HuH-7.5 (cell line): ENCODE measurements around the gene ABI3BP.

Source experiments
- DNase-seq: peaks from one replicate; pipeline ENCODE4 v3.0.0; 2011; ENCODE audit warnings: low spot score

ABI3BP gene

DNA sequence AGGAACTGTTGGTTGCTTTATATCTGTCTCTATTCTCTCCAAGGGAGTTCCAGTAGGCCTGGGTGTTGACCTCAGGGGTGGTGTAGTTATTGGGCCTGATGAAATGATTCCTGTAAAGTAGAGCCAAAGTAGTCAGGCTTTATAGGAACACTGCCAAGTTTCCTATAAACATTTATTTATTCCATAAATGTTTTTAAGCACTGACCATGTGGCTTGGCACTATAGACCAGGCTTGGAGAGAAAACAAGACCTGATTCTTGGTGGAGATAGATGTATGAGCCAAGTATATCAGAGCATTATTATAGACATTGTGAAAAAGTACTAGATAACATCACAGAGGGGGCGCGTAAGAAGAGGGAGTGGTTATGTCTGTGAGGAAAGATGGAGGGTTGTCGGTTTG is 218.0 kb downstream of the ABI3BP start:
- no peak for DNase-seq

DNA sequence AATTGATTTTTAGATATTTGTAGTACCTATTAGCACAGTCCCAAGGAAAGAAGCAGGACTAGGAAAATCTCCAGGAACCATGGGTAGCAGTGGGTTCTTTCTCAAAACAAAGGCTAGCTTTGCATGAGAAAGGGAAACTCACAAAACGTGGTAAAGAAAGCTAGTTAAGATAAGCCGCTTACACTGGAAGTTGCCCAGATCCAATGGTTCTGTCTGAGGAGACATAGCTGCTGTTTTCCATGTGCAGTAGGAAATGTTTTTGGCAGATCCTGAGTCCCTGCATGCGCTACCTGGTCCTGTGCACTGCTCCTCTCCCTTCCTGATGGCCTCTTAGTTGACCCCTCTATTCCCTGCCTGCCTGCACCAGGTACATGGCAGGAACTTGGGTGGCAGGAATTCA is 223.5 kb downstream of the ABI3BP start:
- no peak for DNase-seq

DNA sequence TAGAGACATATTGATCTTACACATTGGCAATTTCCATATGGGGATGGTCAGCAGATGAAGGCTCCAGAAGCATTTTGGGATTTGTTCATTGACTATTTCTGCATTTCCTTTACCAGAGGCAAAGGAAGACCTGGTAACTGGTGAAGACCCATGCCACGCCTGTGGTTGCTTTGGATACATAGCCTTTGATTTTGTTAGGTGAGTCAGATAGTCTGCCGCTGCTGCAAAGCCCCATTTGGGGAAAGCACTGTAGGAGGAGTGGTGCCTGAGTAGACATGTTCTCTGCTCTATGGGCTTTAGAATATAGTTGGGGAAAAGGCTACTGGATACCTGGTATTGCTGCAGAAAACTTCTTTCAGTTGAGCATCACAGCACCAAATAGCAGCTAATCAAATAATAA is 227.2 kb downstream of the ABI3BP start:
- DNase-seq, result no peak

DNA sequence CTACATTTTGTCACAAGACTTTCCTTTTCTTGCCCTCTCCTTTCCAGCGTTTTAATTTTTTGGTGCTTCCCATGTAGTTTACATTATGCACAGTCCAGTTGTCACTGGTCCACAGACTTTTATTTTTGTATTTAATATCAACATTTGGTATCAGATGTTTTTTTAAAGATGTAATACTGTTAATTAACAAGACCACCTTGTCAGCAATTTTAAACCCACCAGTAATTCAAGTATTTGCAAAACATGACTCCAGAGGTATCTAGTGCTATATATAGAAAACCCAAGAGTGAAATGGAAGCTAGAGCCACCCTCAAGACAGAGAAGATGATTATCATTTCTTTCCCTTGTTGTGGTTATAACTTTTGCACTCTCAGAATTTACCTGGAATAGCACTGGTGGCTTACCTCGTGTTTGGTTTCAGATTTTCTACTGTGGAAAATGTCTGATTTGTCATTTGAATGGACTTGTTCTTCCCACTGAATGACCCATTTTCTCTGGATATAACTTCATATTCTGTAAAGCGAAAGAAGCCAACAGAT is 227.7 kb downstream of the ABI3BP start:
- no peak for DNase-seq

DNA sequence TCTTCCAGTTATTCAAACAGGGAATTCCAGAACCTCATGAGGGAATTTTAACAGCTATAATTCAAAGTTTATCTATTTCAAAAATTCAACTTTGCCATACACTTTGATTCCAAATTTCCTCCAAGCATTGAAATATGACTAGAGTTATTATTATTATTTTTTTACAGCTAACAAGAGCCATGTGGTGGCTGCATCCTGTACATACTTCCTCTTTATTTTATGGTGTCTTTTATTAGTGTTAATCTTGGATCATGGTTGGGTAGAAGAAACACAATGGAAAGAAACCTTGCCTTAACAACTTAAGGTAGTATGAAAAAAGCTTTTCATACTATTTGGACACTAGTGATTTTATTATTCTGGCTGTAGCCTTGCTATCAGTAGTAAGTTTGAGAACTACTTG is 231.3 kb downstream of the ABI3BP start:
- DNase-seq, result no peak

DNA sequence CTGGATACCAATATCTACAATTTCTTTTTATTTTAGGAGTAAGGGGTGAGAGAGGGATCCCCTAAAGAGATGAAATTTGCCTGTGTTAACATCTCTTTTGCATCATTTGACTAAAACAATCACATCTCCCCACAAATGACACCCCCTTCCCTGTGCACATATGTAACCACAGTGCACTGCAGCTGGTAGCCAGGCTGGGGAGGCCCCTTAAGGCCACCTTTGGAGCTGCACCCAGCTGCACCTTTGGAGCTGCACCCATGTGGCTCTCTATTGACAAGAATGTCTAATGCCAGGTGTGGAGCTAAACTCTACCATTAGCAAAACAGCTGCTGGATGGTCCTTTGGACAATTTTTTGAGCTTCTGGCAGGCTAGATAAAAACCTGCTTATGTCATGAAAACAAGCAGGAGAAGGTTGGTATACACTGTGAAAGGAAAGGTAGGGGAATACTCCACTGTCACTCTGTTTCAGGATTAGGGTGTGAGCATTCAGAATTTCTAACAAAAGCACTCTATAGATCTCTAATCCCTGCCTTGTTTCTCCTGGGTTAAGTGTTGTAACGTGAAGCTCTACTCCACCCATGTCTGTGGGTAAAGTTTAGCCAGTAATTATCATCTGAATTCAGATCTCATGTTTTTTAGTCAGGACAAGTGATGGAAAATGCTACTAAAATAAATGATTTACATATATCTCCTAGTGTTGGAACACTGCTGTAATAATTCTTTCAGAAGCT is 231.8 kb downstream of the ABI3BP start:
- peak; percentile 12 for DNase-seq

DNA sequence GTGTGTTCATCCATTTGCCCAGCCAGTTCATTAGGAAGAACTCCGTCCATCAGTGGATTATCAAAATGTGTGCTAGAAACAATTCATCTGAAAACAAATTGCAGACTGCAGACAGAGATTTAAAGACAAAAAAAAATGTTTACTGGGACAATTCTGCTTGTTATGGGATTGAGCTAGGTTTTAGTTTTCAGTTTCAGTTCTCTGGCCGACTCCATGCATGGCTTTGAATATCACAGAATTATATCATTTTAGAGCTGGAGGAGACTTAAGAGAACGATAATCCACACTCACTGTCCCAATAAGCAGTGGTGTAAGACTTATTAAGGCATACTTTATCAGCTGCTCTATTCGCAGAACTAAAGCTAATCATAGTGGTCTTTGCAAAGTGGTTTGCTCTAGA is 232.8 kb downstream of the ABI3BP start:
- no peak for DNase-seq

DNA sequence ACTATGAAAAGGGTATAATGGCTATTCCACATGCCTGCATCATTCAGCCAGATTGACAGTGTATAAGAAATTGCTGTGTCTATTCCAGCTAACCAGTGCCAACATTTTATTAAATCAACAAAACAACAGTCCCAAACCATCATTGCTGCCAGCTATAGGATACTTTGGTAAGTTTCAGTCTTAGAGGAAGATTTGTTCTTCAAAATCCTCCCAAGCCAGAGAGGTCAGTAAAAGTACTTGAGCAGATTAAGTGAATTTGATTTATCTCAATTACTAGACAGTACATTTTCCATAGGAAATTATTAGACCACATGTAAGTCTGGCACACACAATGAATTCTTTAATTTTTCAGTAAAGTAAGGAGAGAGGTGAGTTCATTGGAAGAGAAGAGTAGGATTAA is 233.3 kb downstream of the ABI3BP start:
- no peak for DNase-seq

DNA sequence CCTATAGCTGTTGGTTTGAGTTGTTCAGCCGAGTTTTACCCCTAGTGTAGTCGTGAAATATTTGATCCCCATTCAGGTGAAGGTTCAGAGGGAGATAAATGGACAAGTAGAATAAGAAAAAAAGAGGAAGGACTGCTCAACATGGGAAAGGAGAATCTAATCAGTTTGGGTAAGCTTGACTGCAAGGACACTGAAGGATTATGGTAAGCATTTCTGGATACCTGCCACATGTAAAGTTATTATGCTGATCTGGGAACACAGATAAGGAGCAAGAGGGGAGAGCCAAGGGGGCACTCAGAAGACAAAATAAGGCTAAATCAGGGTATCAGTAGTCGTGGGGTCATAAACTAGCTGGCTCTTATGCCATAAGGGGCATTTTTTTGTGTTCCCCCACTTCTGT is 234.1 kb downstream of the ABI3BP start:
- no peak for DNase-seq

DNA sequence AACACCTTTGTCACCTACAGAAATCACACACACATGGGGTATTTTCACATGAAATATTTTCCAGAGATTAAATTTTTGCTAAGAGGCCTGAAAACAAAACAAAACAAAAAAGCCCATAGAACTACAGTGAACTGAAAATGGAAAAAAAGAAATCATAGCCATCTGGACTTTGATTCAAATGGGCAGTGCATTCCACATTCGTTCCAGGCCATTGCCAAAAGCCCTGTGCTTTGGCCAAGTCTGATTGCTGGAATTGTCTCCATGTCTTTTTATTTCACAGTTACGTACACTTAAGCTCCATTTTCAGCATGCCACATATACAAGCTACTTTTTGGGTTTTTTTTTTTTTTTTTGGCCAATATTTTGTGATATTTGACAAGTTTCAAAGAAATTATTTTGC is 236.8 kb downstream of the ABI3BP start:
- no peak for DNase-seq

DNA sequence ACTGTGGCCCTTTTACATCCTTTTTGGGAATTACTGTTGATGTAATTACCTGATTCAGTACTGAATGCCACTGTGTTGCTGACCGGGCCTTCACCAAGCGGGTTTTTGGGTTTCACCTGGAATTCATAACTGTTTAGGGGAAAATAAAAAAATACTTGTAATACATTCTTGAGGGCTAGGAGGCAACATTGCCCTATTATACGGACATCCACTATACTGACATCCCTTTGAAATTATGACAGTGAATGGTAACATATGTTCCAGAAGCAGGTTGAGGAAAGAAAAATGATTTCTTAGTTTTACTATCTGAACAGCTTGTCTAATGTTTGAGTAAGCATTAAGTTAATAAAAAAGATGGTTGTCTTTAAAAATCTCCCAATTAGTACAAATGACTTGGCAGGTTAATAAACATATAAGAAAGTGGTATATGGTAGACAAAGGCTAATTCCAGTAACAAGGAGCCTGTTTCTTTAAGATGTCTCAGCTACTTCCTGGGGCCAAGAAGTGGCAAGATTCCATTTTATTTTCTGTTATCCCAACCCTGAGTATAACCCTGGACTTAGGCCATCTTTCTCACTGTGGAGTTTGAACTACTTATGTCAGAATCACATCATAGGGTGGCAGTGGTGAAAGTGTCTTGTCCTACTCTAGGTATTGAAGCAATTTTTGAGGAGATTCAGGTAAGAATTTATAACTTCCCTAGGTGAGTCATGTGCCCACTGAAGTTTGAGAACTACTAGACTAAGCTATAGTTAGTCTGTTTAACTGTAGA is 238.5 kb downstream of the ABI3BP start:
- DNase-seq, result no peak

DNA sequence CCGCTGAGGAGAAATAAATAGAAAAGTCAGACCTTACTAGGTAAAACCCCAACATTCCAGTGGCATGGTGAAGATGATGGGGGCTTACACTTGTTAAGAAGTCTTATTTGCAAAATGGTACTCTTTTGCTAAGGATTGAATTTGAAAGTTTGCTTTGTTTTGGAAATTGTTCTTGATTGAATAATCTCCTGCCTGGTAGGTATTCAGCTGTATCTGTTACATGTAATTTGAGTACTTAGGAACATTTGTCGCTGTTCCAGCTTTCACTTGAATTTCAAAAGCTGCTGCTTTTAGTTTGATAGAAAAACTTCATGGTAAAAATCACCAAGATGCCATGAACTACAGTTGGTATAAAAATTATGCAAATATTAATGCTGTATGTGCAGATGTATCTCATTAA is 239.4 kb downstream of the ABI3BP start:
- no peak for DNase-seq

DNA sequence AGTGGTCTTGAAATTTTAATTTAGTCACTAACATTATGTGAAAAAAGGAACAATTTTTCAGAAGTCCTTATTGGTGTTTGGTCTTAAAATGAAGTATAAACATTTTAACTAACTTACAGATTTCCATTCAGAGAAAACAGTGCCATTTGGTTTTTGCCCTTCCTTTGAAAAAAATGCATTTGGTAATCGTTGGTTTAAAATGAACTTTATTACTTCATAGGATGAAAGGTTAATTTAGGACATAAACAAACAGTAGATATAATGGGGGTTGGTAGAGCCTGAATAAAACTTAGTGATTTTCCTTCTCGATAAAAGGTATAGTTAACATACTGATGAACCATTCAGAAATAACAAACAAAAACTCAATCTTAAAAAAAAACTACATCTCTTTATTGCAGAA is 244.3 kb downstream of the ABI3BP start:
- DNase-seq, result no peak

DNA sequence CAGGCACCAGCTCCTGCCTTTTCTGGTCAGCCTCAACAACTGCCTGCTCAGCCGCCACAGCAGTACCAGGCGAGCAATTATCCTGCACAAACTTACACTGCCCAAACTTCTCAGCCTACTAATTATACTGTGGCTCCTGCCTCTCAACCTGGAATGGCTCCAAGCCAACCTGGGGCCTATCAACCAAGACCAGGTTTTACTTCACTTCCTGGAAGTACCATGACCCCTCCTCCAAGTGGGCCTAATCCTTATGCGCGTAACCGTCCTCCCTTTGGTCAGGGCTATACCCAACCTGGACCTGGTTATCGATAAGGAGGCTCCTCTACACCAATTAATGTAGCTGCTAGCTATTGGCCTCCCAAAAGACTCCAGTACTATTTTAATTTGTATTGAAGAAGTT is 245.0 kb downstream of the ABI3BP start:
- no peak for DNase-seq

DNA sequence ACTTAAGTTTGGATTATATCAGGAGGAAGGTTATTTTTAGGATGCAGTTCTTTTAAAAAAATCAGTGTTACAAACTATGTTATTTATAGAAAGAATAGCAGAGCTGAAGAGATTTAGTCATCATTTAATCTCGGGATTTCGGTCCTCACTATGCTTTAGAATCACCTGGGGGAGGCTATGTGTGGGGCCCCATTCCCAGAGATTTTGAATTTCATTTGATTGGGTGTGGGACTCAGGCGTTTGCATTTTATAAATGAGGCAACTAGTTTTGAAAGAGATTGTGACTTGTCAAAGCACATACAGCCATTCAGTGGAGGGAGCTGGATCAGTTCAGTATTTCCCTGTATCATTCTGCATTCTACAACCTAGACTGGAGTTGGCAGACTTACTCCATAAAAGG is 247.1 kb downstream of the ABI3BP start:
- DNase-seq, result no peak

DNA sequence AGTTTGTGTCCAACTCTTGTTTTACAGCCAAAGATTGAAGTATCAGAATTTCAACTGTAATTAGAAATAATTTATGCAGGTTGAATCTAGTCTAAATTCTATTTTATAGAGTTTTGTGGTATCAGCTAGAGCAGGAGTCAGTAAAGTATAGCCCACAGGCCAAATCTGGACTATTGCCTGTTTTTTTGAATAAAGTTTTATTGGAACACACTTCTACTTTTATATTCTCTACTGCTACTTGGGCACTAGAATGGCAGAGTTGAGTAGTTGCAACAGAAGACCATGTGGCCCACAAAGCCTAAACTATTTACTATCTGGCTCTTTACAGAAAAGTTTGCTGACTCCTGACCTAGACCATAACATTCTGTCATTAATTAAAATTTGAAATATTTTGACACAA is 247.6 kb downstream of the ABI3BP start:
- no peak for DNase-seq

DNA sequence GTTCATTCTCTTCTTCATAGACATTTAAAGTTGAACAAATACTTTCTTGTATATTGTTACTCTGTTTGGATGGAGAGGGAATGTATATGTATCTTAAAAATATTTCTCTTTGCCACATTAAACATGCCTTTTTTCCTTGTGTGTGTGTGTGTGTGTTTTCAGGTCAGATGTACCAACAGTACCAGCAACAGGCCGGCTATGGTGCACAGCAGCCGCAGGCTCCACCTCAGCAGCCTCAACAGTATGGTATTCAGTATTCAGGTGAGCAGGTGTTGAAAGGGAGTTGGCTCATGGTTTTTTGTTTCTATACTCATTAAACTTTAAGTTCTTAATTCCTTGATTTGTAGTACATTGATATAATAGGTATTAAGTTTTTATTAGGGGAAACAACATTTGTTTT is 248.6 kb downstream of the ABI3BP start:
- no peak for DNase-seq

DNA sequence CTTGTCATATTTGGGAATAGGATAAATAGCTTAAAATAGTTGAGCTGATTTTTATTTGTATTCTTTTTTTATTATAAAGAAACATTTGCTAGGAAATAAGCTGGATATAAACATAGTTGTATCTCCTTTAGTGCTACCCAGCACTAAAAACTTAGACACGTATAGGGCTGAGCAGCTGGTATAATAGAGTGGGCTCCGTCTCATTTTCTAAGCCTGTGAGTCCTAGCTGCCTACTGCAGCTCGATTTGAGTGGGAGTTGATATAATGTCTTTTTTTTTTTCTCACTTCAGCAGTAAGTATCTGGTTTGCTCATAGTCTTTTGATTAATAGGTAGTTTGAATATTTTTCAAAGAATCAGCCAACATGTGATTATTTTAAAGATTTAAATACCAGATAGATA is 249.7 kb downstream of the ABI3BP start:
- no peak for DNase-seq

DNA sequence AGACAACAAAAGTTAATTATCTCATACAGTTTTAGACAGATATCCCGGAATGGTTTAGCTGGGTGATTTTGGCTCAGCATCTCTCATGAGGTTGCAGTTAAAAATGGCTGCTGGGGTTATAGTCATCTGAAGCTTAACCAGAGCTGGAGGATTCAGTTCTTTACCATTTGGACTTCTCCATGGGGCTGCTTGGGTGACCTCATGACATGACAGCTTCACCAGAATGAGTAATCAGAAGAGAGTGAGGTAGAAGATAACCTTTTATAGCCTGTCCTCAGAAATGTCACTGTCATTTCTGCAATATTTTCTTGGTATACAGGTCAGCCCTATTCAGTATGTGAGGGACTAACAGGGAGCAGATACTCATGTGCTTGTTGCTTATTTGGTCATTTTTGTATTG is 253.0 kb downstream of the ABI3BP start:
- no peak for DNase-seq

DNA sequence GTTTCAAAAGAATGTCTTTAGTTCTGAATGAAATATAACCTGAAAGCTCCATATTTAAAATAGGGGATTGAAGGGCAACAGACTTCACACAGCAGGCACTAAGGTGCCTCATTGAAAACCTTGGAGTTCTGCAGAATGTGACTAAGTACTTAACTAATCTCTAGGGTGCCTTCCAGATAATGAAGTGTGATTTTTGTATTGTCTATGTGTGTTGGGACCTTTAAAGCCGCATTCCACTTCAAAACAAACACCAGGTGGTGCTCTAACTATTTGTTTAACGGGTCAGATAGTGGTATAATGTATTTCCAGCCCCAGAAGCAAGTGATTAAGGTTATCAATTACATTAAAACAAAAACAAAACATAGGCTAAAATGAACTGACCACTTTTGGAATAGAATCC is 255.9 kb downstream of the ABI3BP start:
- DNase-seq, result no peak

DNA sequence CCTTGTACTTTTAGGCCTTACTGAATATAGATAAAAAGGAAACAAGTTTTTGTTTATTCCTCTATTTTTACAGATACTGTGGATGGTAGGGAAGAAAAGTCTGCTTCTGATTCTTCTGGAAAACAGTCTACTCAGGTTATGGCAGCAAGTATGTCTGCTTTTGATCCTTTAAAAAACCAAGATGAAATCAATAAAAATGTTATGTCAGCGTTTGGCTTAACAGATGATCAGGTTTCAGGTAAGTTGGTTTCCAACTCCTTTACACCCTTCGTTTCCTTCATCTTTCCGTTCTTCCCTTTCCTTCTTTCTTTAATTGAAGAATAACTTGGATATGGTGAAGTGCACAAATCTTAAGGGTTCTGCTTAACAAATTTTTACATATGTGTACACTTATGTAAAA is 260.8 kb downstream of the ABI3BP start:
- no peak for DNase-seq

DNA sequence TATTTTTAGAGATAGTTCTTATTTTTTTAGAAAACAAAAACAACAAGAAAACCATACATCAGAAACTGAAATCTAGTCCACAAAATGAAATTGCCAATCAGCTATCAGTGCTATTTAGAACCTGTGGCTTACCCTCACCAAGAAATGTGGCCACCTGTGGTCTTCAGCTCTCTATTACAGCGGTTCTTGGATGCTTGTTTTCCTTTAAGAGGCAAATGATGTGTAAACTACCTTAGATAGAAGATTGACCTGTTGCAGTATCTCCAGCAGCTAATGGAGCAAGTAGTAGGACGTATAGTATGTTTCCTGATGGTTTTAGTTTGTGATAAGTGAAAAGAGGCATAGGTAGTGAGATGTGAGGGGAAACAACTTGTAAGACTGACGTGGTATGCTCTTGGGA is 262.7 kb downstream of the ABI3BP start:
- no peak for DNase-seq

DNA sequence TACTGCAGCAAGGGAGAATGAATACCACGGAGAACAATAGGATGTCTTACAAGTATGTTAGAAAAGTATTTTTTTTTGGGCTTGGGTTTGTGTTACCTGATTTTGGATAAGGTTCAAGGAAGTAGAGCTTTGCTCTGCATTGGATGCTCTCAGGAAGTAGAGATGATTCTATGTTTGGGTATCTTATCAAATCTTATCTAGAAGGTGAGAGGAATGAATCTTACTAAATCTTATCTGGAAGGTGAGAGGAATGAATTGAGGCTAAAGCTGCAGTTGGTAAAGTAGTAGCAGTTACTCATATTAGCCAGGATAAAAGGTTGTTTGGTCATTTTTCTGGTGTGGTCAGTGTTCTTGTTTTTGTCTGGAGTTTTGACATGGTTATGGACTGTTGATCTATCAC is 266.5 kb downstream of the ABI3BP start:
- DNase-seq, result no peak
